GM12873 (cell line): Measurements from ENCODE around the gene FBXL7.

Source experiments
- TF ChIP-seq, protein P1 (sequence below): IDR thresholded peaks from 2 replicates; pipeline ENCODE4 v1.5.1; 2012; ENCODE audit warnings: low read depth, mild to moderate bottlenecking, moderate library complexity, low read length, control low read depth; ENCODE audit not compliant: insufficient read depth; ENCODE audit errors: missing control alignments

Gene FBXL7

DNA sequence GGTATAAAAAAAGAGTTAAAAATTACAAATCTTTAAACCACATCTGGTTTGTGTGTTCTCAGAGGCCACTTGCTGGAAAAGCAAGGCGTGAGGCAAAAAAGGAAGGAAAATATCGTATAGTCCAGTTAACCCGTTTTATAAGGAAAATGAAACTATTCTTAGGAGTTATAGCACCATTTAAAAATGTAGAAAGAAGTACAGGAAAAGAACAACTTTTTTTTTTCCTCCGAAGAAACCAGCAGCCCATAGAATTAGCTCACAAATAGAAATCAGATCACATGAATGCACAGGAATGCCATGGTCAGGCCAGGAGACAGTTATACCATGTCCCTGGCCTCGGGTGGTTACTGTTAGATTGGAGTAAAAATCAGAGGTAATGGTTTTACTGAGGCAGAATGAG, 241.6 kb downstream of the FBXL7 start:
- TF ChIP-seq, protein P1, sequence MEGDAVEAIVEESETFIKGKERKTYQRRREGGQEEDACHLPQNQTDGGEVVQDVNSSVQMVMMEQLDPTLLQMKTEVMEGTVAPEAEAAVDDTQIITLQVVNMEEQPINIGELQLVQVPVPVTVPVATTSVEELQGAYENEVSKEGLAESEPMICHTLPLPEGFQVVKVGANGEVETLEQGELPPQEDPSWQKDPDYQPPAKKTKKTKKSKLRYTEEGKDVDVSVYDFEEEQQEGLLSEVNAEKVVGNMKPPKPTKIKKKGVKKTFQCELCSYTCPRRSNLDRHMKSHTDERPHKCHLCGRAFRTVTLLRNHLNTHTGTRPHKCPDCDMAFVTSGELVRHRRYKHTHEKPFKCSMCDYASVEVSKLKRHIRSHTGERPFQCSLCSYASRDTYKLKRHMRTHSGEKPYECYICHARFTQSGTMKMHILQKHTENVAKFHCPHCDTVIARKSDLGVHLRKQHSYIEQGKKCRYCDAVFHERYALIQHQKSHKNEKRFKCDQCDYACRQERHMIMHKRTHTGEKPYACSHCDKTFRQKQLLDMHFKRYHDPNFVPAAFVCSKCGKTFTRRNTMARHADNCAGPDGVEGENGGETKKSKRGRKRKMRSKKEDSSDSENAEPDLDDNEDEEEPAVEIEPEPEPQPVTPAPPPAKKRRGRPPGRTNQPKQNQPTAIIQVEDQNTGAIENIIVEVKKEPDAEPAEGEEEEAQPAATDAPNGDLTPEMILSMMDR: no peak

DNA sequence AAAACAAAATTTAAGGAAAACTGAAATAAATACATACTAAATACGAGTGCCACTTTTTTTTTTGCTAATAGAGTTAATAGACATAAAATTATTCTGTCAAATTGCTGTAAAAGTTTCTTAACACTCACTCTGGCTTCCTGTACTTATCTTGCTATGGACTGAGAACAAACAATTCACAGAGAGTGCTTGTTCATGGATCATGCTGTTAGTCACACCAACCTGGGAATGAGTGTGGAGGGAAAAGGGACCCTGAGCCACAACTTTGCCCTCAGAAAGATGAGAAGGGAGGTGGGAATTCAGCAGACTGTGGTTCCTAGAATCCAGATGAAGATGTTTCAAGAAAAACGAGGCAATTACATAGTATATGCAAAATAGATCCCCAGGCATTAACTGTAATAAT, 246.9 kb downstream of the FBXL7 start:
- TF ChIP-seq, protein P1: no peak

DNA sequence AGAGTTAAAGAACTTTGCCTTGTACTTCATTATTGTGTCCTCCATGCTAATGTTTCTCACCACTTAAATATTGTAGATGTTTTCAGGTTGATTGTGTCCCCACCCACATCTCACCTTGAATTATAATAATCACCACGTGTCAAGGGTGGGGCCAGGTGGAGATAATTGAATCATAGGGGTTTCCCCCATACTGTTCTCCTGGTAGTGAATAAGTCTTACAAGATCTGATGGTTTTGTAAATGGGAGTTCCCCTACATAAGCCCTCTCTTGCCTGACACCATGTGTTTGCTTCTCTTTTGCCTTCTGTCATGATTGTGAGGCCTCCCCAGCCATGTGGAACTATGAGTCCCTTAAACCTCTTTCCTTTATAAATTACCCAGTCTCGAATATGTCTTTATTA, 248.3 kb downstream of the FBXL7 start:
- TF ChIP-seq, protein P1: no peak

DNA sequence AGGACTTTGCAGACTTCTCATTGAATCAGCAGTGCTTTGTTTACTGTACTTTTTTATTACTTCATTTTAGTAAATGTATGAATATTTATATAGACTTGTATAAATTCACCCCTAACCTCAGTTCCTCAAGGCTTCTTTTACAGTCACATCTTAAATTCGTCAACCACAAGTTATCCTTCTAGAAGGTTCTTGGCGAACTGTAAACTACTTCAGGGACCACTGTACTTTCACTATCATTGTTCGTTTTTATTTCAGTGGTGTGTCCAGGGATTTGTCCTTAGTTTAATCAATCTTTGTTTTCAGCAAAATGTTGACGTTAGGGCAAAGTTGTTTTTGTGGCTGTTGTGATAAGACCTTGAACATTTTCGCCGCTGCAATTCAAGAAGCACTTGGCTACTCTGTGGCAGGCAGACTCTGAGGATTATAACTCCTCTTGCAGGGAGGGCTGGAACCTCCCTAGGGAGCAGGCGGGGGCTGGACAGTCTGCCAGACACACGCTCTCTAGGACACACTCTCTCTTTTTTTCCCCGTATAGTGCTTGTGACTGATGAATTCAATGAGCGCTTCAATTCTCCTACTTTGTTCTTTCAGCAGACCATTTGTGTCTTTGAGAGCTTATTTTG, 252.8 kb downstream of the FBXL7 start:
- TF ChIP-seq, protein P1: no peak

DNA sequence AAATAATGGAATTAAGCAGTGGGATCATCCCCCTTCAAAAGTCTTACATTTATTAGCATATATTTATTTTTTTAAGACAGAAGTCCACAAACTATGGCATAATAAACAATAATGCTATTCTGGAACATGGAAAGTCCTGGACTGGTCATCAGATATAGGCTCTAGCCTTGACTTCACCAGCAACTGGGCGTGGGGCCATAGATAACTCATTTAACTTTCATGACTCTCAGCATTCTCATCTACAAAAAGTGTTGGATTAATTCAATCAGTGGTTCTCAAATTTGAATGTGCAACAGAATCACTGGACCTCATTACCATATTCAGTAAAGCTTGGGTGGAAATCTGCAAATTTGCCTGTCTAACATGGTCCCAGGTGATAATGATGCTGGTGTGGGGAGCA, 253.8 kb downstream of the FBXL7 start:
- TF ChIP-seq, protein P1: no peak

DNA sequence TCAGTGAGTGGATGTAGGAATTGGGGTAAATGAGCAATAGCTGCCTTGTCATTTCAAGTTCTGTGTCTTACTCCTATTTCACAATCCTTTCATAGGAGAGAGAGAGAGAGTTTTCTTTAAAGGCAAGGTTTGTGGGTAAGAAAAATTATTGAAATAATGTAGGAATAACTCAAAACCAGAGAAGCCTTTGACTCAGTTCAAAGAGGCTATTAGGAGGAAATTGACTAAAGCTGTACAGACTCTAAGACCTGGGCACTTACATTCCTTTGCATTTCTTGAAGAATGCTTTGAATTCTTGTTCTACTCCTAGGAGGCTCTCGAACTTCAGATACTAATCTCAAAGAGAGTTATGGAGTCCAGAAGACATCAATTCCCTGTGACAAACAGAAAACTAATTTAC, 257.1 kb downstream of the FBXL7 start:
- TF ChIP-seq, protein P1: no peak

DNA sequence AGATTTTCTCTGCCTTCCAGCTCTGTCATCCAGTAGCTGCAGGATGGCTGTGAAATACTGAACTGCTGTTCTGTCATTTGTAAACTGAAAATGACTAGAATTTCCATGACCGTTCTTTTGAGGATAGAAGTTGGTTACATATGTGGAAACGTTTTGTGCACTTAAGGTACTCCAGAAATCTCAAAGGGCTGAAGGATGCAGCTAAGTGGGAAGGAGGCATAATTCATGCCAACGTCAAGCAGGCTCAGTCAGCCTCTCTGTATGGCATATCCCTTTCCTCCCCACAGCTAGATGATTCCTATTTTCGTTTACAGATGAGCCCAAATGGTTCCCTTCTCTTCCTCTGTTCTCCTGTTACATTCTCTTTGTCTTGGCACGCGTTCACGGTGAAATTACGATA, 257.6 kb downstream of the FBXL7 start:
- TF ChIP-seq, protein P1: no peak
